ENCODE results near the gene ARCN1.
"Not testable (repeated sequence)": the region's sequence is repeated elsewhere in the genome, so short reads cannot be mapped to it uniquely, and the experiment has no call there.

The ARCN1 gene

GRCh38 chr11:118545533-118545932 is 26.7 kb upstream of the ARCN1 start:
- DNase-seq = no peak

- DNase-seq = no peak
Measured at GRCh38 chr11:118547132-118547531, 25.1 kb upstream of the ARCN1 start.

GRCh38 chr11:118552341-118552740 is 19.9 kb upstream of the ARCN1 start:
- DNase-seq = no peak

- DNase-seq = no peak
Measured at GRCh38 chr11:118560806-118561205, 11.4 kb upstream of the ARCN1 start.

GRCh38 chr11:118565051-118565450 is 7.2 kb upstream of the ARCN1 start:
- no peak for DNase-seq

- no peak for DNase-seq
Measured at GRCh38 chr11:118569670-118570069, 2.5 kb upstream of the ARCN1 start.

- DNase-seq = no peak
Measured at GRCh38 chr11:118570787-118571186, 1.4 kb upstream of the ARCN1 start.

- not testable (repeated sequence) for DNase-seq
Measured at GRCh38 chr11:118571701-118572060, 528 bp upstream of the ARCN1 start.

- no peak for DNase-seq
Measured at GRCh38 chr11:118572981-118573550, 857 bp downstream of the ARCN1 start.

GRCh38 chr11:118574636-118575035 is 2.4 kb downstream of the ARCN1 start:
- no peak for DNase-seq

GRCh38 chr11:118577995-118578394 is 5.8 kb downstream of the ARCN1 start:
- not testable (repeated sequence) for DNase-seq

- DNase-seq = no peak
Measured at GRCh38 chr11:118581057-118581456, 8.8 kb downstream of the ARCN1 start.

- DNase-seq = no peak
Measured at GRCh38 chr11:118587952-118588351, 15.7 kb downstream of the ARCN1 start.

- DNase-seq = no peak
Measured at GRCh38 chr11:118592616-118593367, 20.6 kb downstream of the ARCN1 start.

- DNase-seq = not testable (repeated sequence)
Measured at GRCh38 chr11:118594984-118595383, 22.8 kb downstream of the ARCN1 start.

GRCh38 chr11:118596224-118597146 is 24.3 kb downstream of the ARCN1 start:
- DNase-seq = no peak

GRCh38 chr11:118597556-118597955 is 25.3 kb downstream of the ARCN1 start:
- no peak for DNase-seq

- DNase-seq = no peak
Measured at GRCh38 chr11:118602331-118602730, 30.1 kb downstream of the ARCN1 start.

GRCh38 chr11:118603709-118604108 is 31.5 kb downstream of the ARCN1 start:
- DNase-seq = not testable (repeated sequence)

GRCh38 chr11:118604566-118604965 is 32.4 kb downstream of the ARCN1 start:
- DNase-seq = no peak

GRCh38 chr11:118605116-118605867 is 33.1 kb downstream of the ARCN1 start:
- DNase-seq = no peak

- no peak for DNase-seq
Measured at GRCh38 chr11:118606157-118606843, 34.1 kb downstream of the ARCN1 start.
